Activated CD8-positive, alpha-beta memory T cell treated with anti-CD3 and anti-CD28 coated beads, Interleukin-2, amount 50 U/mL, for 4 hours (primary cell): ENCODE results near the gene ZNF862.
"Not testable (repeated sequence)": the region's sequence is repeated elsewhere in the genome, so short reads cannot be mapped to it uniquely, and the experiment has no call there.

Source experiments
- DNase-seq: peaks from one replicate; pipeline ENCODE4 v3.0.0-alpha.2; 2020

ZNF862 gene

GRCh38 chr7:149825567-149826343, 12.4 kb upstream of the ZNF862 start:
- DNase-seq = no peak

GRCh38 chr7:149826344-149827088, 11.7 kb upstream of the ZNF862 start:
- DNase-seq = no peak

GRCh38 chr7:149827089-149827981, 10.8 kb upstream of the ZNF862 start:
- no peak for DNase-seq

- DNase-seq = no peak
These were observed 9.5 kb upstream of the ZNF862 start for GRCh38 chr7:149828357-149829309.

- DNase-seq = not testable (repeated sequence)
These were observed 7.6 kb upstream of the ZNF862 start for GRCh38 chr7:149830527-149830926.

- DNase-seq = no peak
These were observed 7.0 kb upstream of the ZNF862 start for GRCh38 chr7:149830997-149831740.

GRCh38 chr7:149831741-149832219, 6.4 kb upstream of the ZNF862 start:
- no peak for DNase-seq

GRCh38 chr7:149832332-149833041, 5.7 kb upstream of the ZNF862 start:
- peak; percentile 11 for DNase-seq

- DNase-seq = peak; percentile 9
These were observed 4.6 kb upstream of the ZNF862 start for GRCh38 chr7:149833495-149834130.

- DNase-seq = no peak
These were observed 3.6 kb upstream of the ZNF862 start for GRCh38 chr7:149834601-149835000.

- DNase-seq = no peak
These were observed 1.7 kb upstream of the ZNF862 start for GRCh38 chr7:149836434-149836833.

GRCh38 chr7:149837564-149838223, 481 bp upstream of the ZNF862 start:
- DNase-seq = no peak

- DNase-seq = no peak
These were observed 825 bp downstream of the ZNF862 start for GRCh38 chr7:149838992-149839408.

GRCh38 chr7:149839933-149840332, 1.8 kb downstream of the ZNF862 start:
- DNase-seq = no peak

GRCh38 chr7:149843566-149843965, 5.4 kb downstream of the ZNF862 start:
- no peak for DNase-seq

GRCh38 chr7:149844445-149844844, 6.3 kb downstream of the ZNF862 start:
- no peak for DNase-seq

GRCh38 chr7:149845257-149845980, 7.2 kb downstream of the ZNF862 start:
- DNase-seq = no peak

- no peak for DNase-seq
These were observed 7.8 kb downstream of the ZNF862 start for GRCh38 chr7:149846021-149846420.
